Activated T-cell treated with anti-CD3 and anti-CD28 coated beads, Interleukin-2, amount 50 U/mL, for 4 hours (primary cell): ENCODE data around the gene CASZ1. TPM values are rescaled to one million over a fixed set of nuclear protein-coding genes. Genes with fewer than 3 reads are reported as not detected.

Source experiments
- ATAC-seq, 2 donors: fragments of 200-7000 bp; cut with Tn5 transposase; one replicate each; pipeline ENCODE4 v1.10.0; 2021
- DNase-seq: peaks from one replicate; pipeline ENCODE4 v3.0.0-alpha.2; 2020
- H3K27me3 Mint-ChIP-seq: one replicate; pipeline ENCODE4 v1.8.0; 2021; ENCODE audit warnings: low read depth, mixed read lengths
- H3K36me3 Mint-ChIP-seq: one replicate; pipeline ENCODE4 v1.8.0; 2022; ENCODE audit warnings: mixed read lengths; ENCODE audit not compliant: insufficient read depth
- H3K4me1 Mint-ChIP-seq: one replicate; pipeline ENCODE4 v1.8.0; 2021; ENCODE audit warnings: low read depth, mixed read lengths
- H3K4me3 Mint-ChIP-seq: one replicate; pipeline ENCODE4 v1.8.0; 2021; ENCODE audit warnings: mild to moderate bottlenecking, moderate library complexity, mixed read lengths
- H3K9me3 Mint-ChIP-seq: one replicate; pipeline ENCODE4 v1.8.0; 2021; ENCODE audit warnings: mixed read lengths
- total RNA-seq, 3 donors: library from RNA; stranded (reverse); gene quantifications; one replicate each; pipeline ENCODE4 v1.2.1, GENCODE V29; 2021

The CASZ1 gene
- total RNA-seq, 3 donors from 2014 or later, result 6.9 to 11.2 (median 8.4) TPM

GRCh38 chr1:10762875-10763274, 33.6 kb downstream of the CASZ1 start:
- DNase-seq (no peak), ATAC-seq (no peak)
- Mint-ChIP-seq H3K4me1 (no peaks in the 10 kb centered on the region), H3K36me3 (no peaks in the 10 kb centered on the region), H3K4me3 (no peak overlapping the region), H3K9me3 (no peaks in the 10 kb centered on the region), H3K27me3 (peaks cover 2% of the 10 kb centered on the region)

- DNase-seq (no peak), ATAC-seq (no peak)
- Mint-ChIP-seq H3K4me3 (no peak overlapping the region), H3K4me1 (no peaks in the 10 kb centered on the region), H3K27me3 (peaks cover 2% of the 10 kb centered on the region), H3K9me3 (no peaks in the 10 kb centered on the region), H3K36me3 (no peaks in the 10 kb centered on the region)
Measured at GRCh38 chr1:10762153-10762523, 34.3 kb downstream of the CASZ1 start.

DNA sequence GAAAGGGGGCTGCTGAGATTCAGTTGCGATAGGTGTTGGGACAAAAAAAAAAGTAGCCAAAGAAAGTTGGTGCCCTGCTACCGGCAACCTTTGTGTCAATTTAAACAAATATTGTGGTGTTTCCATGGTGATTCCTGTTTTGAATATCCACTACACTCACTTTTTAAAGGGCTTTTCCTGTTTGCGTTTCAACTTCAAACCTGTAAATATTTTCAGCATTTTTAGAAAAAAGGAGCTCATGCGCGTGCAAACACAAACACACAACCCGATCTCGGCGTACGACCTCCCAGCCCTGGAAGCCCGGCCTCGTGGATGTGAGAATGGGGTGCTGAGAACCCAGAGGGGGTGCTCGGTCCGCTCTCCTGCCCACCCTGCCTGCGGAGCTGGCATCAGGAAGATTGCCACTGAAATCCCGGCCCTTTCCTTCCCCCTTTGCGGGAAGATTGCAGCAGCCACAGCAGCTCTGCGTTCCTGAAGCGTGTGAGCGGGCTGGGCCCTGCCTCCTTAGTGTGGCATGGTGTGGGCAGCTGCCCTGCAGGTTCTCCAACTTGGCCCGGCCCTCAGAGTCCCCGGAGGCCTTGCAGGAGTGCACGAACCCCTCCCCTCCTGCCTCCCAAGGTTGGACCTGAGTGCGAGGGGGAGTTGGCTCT, 34.8 kb downstream of the CASZ1 start:
- DNase-seq, result no peak
- no peak for ATAC-seq
- Mint-ChIP-seq H3K9me3 (no peaks in the 10 kb centered on the region), H3K4me1 (no peaks in the 10 kb centered on the region), H3K27me3 (peaks cover 2% of the 10 kb centered on the region), H3K36me3 (no peaks in the 10 kb centered on the region), H3K4me3 (no peak overlapping the region)

- H3K4me1 Mint-ChIP-seq, result peaks cover 3% of the 10 kb centered on the region
- no peak for DNase-seq
- no peaks in the 10 kb centered on the region for H3K36me3 Mint-ChIP-seq
- H3K9me3 Mint-ChIP-seq, result no peaks in the 10 kb centered on the region
- H3K27me3 Mint-ChIP-seq, result peaks cover 2% of the 10 kb centered on the region
- ATAC-seq, result no peak
- H3K4me3 Mint-ChIP-seq, result no peak overlapping the region
Measured at GRCh38 chr1:10760566-10761502, 35.6 kb downstream of the CASZ1 start.

- Mint-ChIP-seq H3K9me3 (no peaks in the 10 kb centered on the region), H3K4me1 (peaks cover 9% of the 10 kb centered on the region), H3K4me3 (no peak overlapping the region), H3K27me3 (peaks cover 2% of the 10 kb centered on the region), H3K36me3 (no peaks in the 10 kb centered on the region)
- ATAC-seq, result no peak
- DNase-seq, result no peak
Measured at GRCh38 chr1:10759413-10760200, 36.8 kb downstream of the CASZ1 start.

DNA sequence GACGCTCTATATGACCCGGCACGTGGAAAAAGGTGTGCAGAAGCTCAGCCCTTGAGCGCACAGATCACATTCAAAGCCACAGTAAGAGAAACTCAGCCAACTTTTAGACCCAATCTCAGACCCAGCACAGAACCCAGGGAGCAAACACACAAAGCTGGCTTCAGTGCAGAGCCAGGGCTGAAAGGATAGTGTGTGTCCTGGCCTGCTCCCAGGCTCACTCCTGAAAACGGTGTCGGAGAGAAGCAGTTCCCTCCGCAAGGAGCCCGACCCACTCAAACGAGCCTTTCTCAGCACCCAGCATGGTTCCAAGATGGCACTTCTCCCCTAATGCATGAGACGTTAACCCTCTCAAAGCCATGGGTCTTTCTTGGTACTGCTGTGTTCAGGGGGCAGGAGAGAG, 39.6 kb downstream of the CASZ1 start:
- Mint-ChIP-seq H3K9me3 (no peaks in the 10 kb centered on the region), H3K36me3 (no peaks in the 10 kb centered on the region), H3K4me3 (no peak overlapping the region), H3K4me1 (peaks cover 9% of the 10 kb centered on the region), H3K27me3 (peaks cover 2% of the 10 kb centered on the region)
- ATAC-seq (no peak), DNase-seq (no peak)

DNA sequence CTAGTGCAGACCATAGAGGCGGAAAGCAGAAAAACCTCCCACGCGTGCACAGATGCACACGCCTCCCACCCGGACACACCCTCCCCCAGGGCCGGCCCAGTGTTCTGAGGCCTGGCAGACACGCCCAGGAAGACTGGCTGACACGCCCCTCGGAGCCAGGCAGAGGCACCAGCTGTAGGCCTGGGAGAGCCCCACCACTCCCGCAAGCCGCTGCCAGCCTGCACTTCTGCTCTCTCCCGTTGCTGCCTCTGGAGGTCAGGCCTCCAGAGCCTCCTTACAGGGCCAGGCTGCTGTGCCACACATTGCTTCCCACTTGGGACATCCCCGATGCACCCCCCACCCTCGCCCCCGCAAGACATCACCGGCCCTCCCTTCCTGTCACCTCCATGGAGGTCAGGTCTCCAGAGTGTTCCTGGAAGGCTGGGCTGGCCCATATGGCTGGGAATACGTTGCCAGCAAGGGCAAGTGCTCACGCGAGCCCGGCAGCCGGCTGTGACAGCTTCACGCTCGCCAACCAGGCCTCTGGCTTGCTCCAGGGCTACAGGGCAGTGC, 40.4 kb downstream of the CASZ1 start:
- no peaks in the 10 kb centered on the region for H3K36me3 Mint-ChIP-seq
- peaks cover 2% of the 10 kb centered on the region for H3K27me3 Mint-ChIP-seq
- DNase-seq (peak; percentile 41), ATAC-seq (peak; percentile 88 to 91)
- H3K9me3 Mint-ChIP-seq, result no peaks in the 10 kb centered on the region
- H3K4me3 Mint-ChIP-seq, result no peak overlapping the region
- H3K4me1 Mint-ChIP-seq, result peaks cover 9% of the 10 kb centered on the region

- ATAC-seq (no peak), DNase-seq (no peak)
- Mint-ChIP-seq H3K36me3 (no peaks in the 10 kb centered on the region), H3K4me1 (peaks cover 9% of the 10 kb centered on the region), H3K4me3 (no peak overlapping the region), H3K27me3 (peaks cover 2% of the 10 kb centered on the region), H3K9me3 (no peaks in the 10 kb centered on the region)
Measured at GRCh38 chr1:10754568-10755329, 41.7 kb downstream of the CASZ1 start.

DNA sequence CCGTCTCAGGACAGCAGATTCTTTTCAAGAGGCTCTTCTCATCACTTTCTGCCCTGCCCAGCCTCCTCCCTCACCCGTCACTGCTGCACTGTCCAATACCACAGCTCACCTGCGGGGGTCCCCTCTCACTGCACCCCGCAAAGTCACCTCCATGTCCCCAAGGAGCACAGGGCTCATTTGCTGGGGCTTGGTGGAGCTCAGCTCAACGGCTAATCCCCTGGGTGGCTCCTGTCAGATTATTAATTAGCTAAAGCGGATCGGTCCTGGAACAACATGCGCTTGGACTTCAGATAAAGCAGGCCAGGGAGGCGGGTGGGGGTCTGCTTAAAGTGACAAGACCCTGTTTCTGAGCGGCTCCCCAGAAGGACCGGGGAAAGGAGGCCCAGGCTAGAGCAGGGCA, 43.1 kb downstream of the CASZ1 start:
- DNase-seq, result no peak

DNA sequence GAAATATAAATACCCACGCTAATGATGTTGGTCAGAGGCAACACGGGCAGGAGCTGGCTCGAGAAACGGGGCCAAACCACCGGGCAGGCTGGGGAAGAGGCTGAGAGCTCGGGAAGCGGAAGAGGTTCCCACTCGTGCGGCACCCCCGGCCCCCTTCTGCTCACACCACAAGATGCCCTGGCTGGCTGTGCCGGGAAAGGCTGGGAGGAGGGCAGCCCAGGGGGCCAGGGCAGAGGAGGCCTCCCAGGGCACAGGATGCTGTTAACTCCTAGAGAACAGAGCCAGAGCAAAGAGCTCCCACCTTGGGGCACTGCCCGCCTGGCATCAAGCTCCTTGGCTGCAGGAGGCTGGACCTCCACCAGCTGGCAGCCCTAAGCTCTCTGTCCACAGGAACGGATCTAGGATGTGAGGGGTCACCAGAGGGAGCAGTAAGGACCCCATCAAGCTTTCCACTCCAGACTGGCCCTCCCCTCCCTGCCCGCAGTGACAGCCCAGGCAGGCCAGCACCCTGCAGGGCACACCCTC, 44.8 kb downstream of the CASZ1 start:
- Mint-ChIP-seq H3K4me1 (peaks cover 9% of the 10 kb centered on the region), H3K9me3 (no peaks in the 10 kb centered on the region), H3K4me3 (no peak overlapping the region), H3K27me3 (no peaks in the 10 kb centered on the region), H3K36me3 (no peaks in the 10 kb centered on the region)
- DNase-seq (no peak), ATAC-seq (no peak)

More for the DNA sequence above, 43.1 kb downstream of the CASZ1 start:
- ATAC-seq, result no peak
- no peaks in the 10 kb centered on the region for H3K27me3 Mint-ChIP-seq
- H3K4me3 Mint-ChIP-seq, result no peak overlapping the region
- H3K9me3 Mint-ChIP-seq, result no peaks in the 10 kb centered on the region
- peaks cover 9% of the 10 kb centered on the region for H3K4me1 Mint-ChIP-seq
- no peaks in the 10 kb centered on the region for H3K36me3 Mint-ChIP-seq

DNA sequence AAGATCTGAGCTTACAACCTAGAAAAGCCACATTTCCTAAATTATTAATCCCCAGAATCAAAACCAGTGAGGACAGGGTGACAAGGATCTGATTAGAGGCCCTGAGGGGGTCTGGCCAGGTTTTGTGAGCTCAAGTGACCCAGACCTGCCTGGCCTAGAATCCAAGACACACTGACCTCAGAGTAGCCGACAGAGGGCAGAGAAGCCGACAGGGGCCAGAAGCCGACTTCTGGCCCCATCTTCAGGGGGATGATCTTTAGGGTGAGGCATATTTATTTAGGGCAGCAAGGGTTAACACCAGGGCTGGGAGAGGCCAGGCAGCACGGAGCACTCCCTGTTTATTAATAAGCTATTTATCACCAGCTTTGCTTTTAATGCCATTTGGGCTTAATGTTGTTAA, 45.3 kb downstream of the CASZ1 start:
- ATAC-seq, result no peak

DNA sequence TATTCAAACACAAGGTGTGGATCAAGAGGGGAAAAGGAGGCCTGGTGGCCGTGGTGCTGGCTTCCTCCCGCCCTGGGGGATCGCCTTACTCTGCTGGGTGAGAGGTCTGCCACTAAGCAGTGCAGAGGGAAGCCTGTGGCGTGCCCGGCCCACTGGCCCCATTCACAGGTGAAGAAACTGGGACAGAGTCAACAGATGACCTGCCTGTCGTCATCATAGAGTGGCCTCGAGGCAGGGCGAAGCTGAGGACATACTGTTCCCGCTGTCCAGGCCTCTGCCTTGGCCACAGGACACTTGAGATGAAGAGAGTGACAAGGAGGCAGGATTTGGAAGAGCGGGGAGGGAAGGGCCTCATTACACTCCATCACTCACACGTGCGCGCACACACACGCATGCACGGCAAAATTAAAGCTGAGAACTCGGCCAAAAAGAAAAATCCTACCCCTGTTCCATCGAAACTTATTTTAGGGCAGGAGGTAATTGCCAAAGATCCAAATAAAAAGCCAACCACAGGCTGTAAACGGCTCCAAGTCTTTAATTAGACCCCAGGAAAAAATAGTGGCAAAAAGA, 50.5 kb downstream of the CASZ1 start:
- DNase-seq (no peak), ATAC-seq (no peak)
- H3K9me3 Mint-ChIP-seq, result no peaks in the 10 kb centered on the region
- H3K4me3 Mint-ChIP-seq, result no peak overlapping the region
- H3K4me1 Mint-ChIP-seq, result no peaks in the 10 kb centered on the region
- H3K27me3 Mint-ChIP-seq, result peaks cover 3% of the 10 kb centered on the region
- no peaks in the 10 kb centered on the region for H3K36me3 Mint-ChIP-seq

More for the DNA sequence above, 45.3 kb downstream of the CASZ1 start:
- H3K4me3 Mint-ChIP-seq, result no peak overlapping the region
- H3K4me1 Mint-ChIP-seq, result peaks cover 9% of the 10 kb centered on the region
- H3K9me3 Mint-ChIP-seq, result no peaks in the 10 kb centered on the region
- H3K27me3 Mint-ChIP-seq, result no peaks in the 10 kb centered on the region
- H3K36me3 Mint-ChIP-seq, result no peaks in the 10 kb centered on the region
- no peak for DNase-seq

DNA sequence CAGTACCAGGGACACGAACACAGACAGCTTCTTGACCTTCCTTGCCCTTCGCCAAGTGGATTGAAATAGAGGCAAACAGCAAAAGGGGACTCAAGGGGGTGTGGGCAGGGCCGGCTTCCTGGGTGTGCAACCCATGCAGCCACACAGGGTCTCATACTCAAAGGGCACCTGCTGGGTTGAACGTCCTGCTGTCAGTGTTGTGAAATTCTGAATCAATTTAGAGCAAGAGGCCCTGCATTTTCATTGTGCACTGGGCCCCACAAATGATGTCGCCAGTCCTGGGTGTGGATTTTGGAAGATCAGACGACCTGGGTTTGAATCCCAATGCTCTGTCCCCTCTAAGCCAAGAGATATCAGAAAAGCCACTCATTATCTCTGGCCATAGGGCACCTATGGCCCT, 51.1 kb downstream of the CASZ1 start:
- ATAC-seq (no peak), DNase-seq (no peak)
- Mint-ChIP-seq H3K36me3 (no peaks in the 10 kb centered on the region), H3K27me3 (peaks cover 3% of the 10 kb centered on the region), H3K4me3 (no peak overlapping the region), H3K9me3 (no peaks in the 10 kb centered on the region), H3K4me1 (no peaks in the 10 kb centered on the region)
